Right lobe of liver (tissue), 4 donors: ENCODE measurements around the gene CORT.
A peak's percentile ranks its signal among the peaks of the same experiment; 100 is the strongest.

Experiments
- CTCF ChIP-seq, 4 donors: fragments of 200-600 bp in 3 of 4; fragments of 450-650 bp in 1 of 4; IDR thresholded peaks; one replicate each; pipeline versions ENCODE4 v1.5.1 to v1.8.0; 2016 to 2022; ENCODE audit warnings: antibody characterized with exemption in 4 of 4, mild to moderate bottlenecking in 2 of 4
- POLR2A ChIP-seq: fragments of 450-650 bp; IDR thresholded peaks from one replicate; pipeline ENCODE4 v1.6.1; 2017; ENCODE audit warnings: antibody characterized with exemption, mild to moderate bottlenecking
- donor health status: DM: no; HTN: no; CAD: no.
- donor health status: DM: no; HTN: no; CAD: no.
- donor health status: DM: no; HTN: yes; CAD: no.

GRCh38 chr1:10474613-10475507 is 25.0 kb downstream of the CORT start, which contains the start of gene PEX14:
- TF ChIP-seq POLR2A (peak; percentile 42), CTCF (IDR thresholded peaks at IDR 0.05) (no peak)
